GM19372 (cell line): ENCODE results near the gene CD40.

Experiments
- ATAC-seq: cut with Tn5 transposase; IDR thresholded peaks from one replicate; pipeline ENCODE4 v1.9.1; 2021; ENCODE audit warnings: mild to moderate bottlenecking, low read depth, moderate library complexity; ENCODE audit not compliant: unreplicated experiment

CD40 gene

DNA sequence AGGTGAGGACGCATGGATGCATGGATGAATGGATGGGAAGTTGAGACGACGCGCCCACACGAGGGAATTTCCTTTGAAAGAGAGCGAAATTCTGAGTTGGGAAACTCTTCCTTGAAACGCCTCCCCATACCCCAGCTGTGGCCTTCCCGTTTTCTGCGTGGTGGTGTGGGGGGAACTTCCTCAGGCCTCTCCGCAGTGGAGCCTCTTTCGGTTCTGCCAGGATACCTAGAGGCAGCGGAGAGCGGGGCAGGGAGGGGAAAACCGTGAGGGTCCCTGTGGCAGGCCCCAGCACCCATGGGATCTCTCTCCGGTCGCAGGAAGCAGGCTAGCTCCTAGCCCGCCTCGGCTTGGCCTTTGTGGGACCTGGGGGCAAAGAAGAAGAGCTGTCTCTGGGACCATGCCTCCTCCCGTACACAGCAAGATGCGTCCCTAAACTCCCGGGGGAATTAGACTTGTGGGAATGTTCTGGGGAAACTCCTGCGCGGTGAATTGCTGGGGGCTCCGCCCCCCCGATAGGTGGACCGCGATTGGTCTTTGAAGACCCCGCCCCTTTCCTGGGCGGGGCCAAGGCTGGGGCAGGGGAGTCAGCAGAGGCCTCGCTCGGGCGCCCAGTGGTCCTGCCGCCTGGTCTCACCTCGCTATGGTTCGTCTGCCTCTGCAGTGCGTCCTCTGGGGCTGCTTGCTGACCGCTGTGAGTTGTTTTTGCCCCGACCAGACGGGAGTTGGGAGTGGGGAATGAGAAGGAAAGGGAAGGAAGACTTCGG lies at the start of gene CD40:
Gene CD40 (plus strand): TSS at position 611 of the 764 bp plus-strand sequence. CDS start 30 bp downstream, at position 641.
- peak; percentile 81 for ATAC-seq

DNA sequence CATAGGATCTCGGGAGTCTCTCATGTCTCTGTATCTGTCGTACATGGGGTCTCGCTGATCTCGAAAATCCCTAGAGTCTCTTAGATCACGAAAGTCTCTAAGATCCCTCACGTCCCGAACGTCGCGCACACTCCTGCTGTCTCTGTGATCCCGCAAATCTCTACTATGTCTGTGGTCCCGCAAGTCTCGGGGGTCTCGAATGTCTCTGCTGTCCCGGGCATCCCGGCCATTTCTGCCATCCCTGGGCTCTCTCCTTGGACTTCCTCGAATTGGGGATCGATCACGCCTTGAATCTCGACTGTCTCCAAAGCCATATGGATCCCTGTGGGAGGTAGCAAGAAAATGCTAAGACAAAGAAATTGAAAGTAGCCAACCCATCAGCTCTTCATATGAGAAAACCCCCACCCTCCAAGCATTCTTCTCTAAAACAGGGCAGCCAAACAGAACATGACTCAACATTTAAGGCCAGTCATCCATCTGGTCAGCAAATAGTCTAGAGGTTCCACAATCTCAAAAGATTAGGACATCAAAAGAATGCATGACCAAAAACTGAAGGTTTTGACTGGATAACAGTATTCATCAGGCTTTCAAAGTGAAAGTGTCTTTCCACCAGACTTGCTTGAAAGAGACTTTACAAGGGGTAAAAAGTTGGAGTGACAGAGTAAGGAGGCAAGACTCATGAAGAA lies 47.8 kb upstream of the CD40 start:
- ATAC-seq = no peak

GRCh38 chr20:46071573-46071972 lies 46.5 kb upstream of the CD40 start:
- no peak for ATAC-seq

DNA sequence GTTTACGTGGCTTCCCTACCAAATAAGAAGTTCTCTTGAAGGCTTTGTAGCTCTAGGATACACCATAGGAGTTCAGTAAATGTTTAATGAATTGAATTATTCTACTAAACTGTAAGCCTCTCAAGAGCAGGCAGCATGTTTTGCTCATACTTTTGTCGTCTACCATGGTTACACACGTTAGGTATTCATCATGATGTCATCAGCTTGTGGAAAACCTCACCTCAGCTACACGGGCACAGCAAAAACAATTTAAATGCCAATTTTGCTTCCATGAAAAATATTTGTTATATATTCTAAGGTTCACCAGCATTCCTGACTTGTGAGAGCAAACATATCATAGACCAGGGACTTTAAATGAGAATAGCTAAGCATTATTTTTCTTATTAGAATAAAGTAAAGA lies 45.1 kb upstream of the CD40 start:
- ATAC-seq = no peak

DNA sequence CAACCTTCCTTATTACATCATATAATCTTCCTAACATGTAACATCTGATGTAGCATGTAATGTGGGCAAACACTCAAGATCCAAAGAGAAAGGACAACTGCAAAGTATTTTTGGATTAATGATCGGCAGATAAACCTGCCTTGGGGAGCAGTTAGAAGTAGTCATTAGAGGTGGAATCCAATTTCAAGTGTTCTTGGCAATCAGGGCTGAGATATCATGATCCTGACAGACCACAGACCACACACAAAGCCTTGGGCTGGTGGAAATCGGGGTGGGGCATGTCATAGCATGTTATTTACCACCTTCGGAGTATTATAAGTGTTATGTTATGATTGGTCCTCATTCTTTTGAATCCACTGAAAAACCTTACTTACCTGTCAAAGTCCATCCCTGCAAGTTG lies 44.7 kb upstream of the CD40 start:
- ATAC-seq = no peak

GRCh38 chr20:46074006-46074405 lies 44.1 kb upstream of the CD40 start:
- no peak for ATAC-seq

- no peak for ATAC-seq
Measured at GRCh38 chr20:46076806-46077205, 41.3 kb upstream of the CD40 start.

DNA sequence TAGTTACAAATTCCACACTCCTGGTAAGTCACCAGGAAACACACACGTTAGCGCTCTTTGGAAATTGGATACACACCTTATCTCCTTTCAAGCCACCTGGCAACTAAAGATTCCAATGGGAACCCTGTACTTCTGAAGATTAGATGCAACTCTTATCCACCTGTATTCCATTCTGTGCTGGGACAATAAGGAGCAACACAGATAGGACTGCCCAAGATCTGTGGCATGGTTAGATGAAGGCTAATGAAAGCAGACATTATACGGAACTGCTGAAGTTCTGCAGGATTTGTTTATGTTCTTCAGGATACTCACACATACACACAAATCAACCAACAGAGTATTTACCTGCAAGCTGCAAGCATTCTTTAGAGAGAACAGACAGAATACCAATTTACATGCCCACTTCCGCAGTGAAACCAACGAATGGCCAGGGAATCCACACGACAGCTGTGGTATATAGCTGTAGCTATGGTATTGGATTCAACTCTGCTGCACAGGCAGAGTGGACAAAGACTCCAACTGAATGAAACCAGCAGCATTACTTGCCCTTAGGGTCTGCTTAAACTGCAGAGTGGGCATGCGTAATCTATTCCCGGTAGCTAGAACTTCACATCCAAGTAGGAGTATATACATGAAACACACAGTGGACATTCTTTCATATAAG lies 40.3 kb upstream of the CD40 start:
- ATAC-seq = no peak

DNA sequence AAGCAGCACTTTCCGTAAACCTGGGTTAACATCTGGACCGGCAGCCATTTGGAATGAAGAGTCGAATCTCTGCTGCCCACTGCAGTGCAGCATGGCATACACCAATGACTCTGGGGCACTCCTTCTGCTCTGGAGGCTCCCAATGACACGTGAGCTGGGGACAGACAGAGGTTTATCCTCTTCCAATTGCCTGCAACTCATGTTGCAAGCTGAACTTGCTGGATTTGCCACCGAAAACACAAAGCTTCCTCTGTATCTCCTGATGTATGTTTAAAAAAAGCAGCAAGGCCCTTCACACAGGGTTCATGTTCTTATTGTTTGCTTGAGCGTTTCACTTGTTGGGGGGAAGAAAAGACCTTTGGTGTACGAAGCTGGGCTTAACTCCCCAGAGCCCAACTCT lies 39.2 kb upstream of the CD40 start:
- no peak for ATAC-seq

DNA sequence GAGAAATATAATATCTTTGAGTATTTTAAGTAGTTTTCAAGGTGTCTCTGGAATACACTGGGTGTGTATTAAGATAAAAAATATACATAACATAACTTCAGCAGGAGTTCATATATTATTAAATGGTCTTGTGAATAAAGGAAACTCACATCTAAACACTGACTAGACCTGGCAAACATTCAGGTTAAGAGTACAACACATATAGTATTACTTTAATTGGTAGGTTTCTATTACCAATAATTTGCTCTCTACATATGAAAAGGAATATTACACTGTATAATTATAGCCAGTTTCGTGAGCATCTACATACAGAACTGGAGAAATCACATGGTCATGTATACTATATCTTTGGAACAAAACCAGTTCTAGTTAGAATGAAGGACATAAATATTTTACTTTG lies 37.0 kb upstream of the CD40 start:
- ATAC-seq = no peak

DNA sequence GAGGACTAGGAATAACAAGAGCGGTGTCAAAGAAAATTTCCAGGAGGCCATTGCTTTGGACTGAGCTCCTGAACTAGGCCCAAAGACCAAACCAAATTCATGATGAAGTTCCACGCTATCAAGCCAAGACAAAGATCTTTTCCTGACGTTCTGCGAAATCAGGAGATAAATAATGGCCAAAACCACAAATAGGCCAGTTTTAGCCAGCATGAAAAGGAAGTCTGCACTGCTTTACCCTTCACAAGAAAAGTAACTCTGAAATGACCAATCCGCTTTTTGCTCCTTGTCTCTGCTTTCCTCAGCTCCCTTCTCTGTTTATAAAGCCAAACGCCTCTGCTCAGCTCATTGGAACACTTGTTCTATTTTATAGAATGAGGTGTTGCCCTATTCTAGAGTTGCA lies 35.0 kb upstream of the CD40 start:
- no peak for ATAC-seq

- ATAC-seq = no peak
Measured at GRCh38 chr20:46083531-46084061, 34.5 kb upstream of the CD40 start.

DNA sequence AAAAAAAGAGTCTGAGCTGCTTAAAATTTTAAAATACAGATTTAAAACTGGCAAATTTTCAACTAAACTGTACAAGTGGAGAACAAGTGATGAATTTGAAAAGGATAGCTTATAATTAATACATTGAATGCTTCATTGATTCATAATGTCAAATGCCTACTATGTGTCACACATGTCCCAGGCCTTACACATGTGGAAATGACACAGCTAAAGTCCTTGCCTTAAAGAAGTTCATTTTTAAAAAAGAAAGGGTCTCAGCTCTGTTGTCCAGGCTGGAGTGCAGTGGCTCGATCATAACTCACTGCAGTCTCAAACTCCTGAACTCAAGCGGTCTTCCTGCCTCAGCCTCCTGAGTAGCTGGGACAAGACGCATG lies 33.3 kb upstream of the CD40 start:
- no peak for ATAC-seq

DNA sequence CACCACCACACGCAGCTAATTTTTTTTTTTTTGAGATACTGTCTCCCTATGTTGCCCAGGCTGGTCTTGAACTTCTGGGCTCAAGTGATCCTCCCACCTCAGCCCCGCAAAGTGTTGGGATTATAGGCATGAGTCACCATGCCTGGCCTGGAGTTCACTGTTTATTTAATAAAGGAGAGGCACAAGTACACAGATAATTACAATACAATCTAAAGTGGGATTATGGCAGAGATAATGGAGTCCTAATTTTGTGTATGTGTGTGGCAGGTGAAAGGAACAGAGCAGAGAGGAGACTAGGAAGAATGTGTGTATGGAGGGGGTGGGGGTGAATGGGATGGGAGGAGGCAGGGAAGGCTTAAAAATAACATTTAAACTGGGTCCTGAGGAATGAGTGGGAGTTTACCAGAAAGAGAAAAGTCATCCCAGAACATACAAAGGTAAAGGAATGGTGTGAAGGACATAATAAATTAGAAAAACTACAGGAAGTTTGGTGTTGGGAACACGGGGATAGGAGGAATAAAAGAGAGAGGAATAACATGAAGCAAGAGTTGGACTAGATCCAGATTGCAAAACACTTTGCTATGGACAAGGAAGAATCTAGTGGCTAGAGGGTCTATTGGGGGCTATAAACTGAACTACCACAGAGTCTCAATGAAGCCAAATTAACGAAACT lies 32.8 kb upstream of the CD40 start:
- no peak for ATAC-seq

- ATAC-seq = no peak
Measured at GRCh38 chr20:46087161-46087560, 31.0 kb upstream of the CD40 start.

- ATAC-seq = no peak
Measured at GRCh38 chr20:46088409-46089166, 29.5 kb upstream of the CD40 start.

GRCh38 chr20:46089167-46089416 lies 29.0 kb upstream of the CD40 start:
- peak; percentile 16 for ATAC-seq

GRCh38 chr20:46089417-46090388 lies 28.4 kb upstream of the CD40 start, which contains the start of gene NCOA5:
Gene NCOA5, minus strand, starts transcription at chr20:46089962. Its CDS starts 10,538 bp downstream, at chr20:46079424.
- peak; percentile 80 for ATAC-seq
